HCT116 (cell line): ENCODE data around the gene PNLIP. TPM values are rescaled to one million over a fixed set of nuclear protein-coding genes. Genes with fewer than 3 reads are reported as not detected.

Source experiments
- ATAC-seq: fragments of 200-7000 bp; cut with Tn5 transposase; 2 replicates; pipeline ENCODE4 v1.9.1; 2020; ENCODE audit warnings: mild to moderate bottlenecking, moderate library complexity
- BruUV-seq: library from RNA; stranded (reverse); fragments of 400-500 nt; replicated peaks from 2 replicates; lab custom pipeline; 2021; lab: Mats Ljungman, UMichigan
- CTCF ChIA-PET: fragments of 300-600 bp; sonication (Branson Sonifier 250); formaldehyde crosslinking; loops from one replicate; lab custom pipeline; 2021; ENCODE audit warnings: antibody characterized with exemption; lab: Charles Lee
- POLR2A ChIA-PET: fragments of 300-600, 350-600 bp; sonication (Branson Sonifier 250); formaldehyde crosslinking; loops from one replicate; lab custom pipeline; 2021; ENCODE audit warnings: antibody characterized with exemption; lab: Charles Lee
- RAD21 ChIA-PET, 2 experiments: fragments of 300-600 bp; sonication (Branson Sonifier 250); formaldehyde crosslinking; loops; one replicate each; lab custom pipeline; 2023; ENCODE audit warnings: low total read pairs in 2 of 2; ENCODE audit not compliant: uncharacterized antibody in 2 of 2, unreplicated experiment in 2 of 2, low non-redundant PET in 1 of 2; lab: Charles Lee
- DNase-seq: peaks from one replicate; pipeline ENCODE4 v3.0.0-alpha.2; 2010; ENCODE audit warnings: low read depth, low spot score
- H2AFZ ChIP-seq: fragments of 200-600 bp; shearing (Covaris generic), sonication (generic); 2 replicates; pipeline ENCODE4 v1.6.1; 2017; ENCODE audit warnings: low read depth, mixed run types, mixed read lengths, antibody characterized with exemption, low read length; ENCODE audit not compliant: poor library complexity, severe bottlenecking
- H3K27ac ChIP-seq: 2 replicates; pipeline ENCODE4 v1.5.1; 2012; ENCODE audit warnings: low read depth, low read length
- H3K27me3 ChIP-seq: fragments of 200-600 bp; sonication (generic); 2 replicates; pipeline ENCODE4 v1.6.1; 2016; ENCODE audit warnings: mixed run types, low read length, mixed read lengths; ENCODE audit not compliant: insufficient read depth
- H3K36me3 ChIP-seq, 2 experiments: fragments of 200-500 bp in 1 of 2; fragments of 200-600 bp in 1 of 2; sonication (Bioruptor generic) in 1 of 2; sonication (generic) in 1 of 2; 2 replicates each; pipeline versions ENCODE4 v1.5.1 to v1.6.1; 2014 to 2016; ENCODE audit warnings: low read length in 2 of 2, inconsistent platforms in 1 of 2, mixed read lengths in 1 of 2, mixed run types in 1 of 2; ENCODE audit not compliant: insufficient read depth in 2 of 2, control insufficient read depth in 1 of 2
- H3K4me1 ChIP-seq, 2 experiments: fragments of 200-600 bp in 1 of 2; sonication (generic) in 1 of 2; 2 replicates each; pipeline versions ENCODE4 v1.5.1 to v1.6.1; 2012 to 2017; ENCODE audit warnings: low read length in 2 of 2, inconsistent platforms in 1 of 2, mild to moderate bottlenecking in 1 of 2, mixed read lengths in 1 of 2, mixed run types in 1 of 2, moderate library complexity in 1 of 2; ENCODE audit not compliant: insufficient read depth in 2 of 2, control insufficient read depth in 1 of 2
- H3K4me2 ChIP-seq: fragments of 200-600 bp; sonication (generic); 2 replicates; pipeline ENCODE4 v1.6.1; 2017; ENCODE audit warnings: mixed run types, low read length, mixed read lengths
- H3K4me3 ChIP-seq, 2 experiments: fragments of 200-600 bp in 1 of 2; sonication (generic) in 1 of 2; replicated peaks in 1 of 2; 2 replicates each; pipeline ENCODE4 v1.5.1; 2011 to 2016; ENCODE audit warnings: low read length in 2 of 2, control low read depth in 1 of 2, low read depth in 1 of 2, mild to moderate bottlenecking in 1 of 2, mixed read lengths in 1 of 2, mixed run types in 1 of 2
- H3K79me2 ChIP-seq: fragments of 200-600 bp; sonication (generic); 2 replicates; pipeline ENCODE4 v1.6.1; 2017; ENCODE audit warnings: mild to moderate bottlenecking, mixed run types, low read length, moderate library complexity, mixed read lengths; ENCODE audit not compliant: insufficient read depth
- H3K9ac ChIP-seq: fragments of 200-600 bp; sonication (generic); 2 replicates; pipeline ENCODE4 v1.6.1; 2016; ENCODE audit warnings: low read length, mixed read lengths
- H3K9me2 ChIP-seq: fragments of 200-600 bp; sonication (generic), shearing (Covaris generic); 2 replicates; pipeline ENCODE4 v1.6.1; 2017; ENCODE audit warnings: mixed run types, mild to moderate bottlenecking, moderate library complexity; ENCODE audit not compliant: insufficient read depth
- H3K9me3 ChIP-seq, 2 experiments: fragments of 200-500 bp in 1 of 2; fragments of 200-600 bp in 1 of 2; sonication (Bioruptor generic) in 1 of 2; sonication (generic) in 1 of 2; 2 replicates each; pipeline ENCODE4 v1.6.1; 2014 to 2017; ENCODE audit warnings: low read length in 2 of 2, mixed read lengths in 2 of 2, inconsistent platforms in 1 of 2, low read depth in 1 of 2, mild to moderate bottlenecking in 1 of 2, mixed run types in 1 of 2, moderate library complexity in 1 of 2; ENCODE audit not compliant: control insufficient read depth in 1 of 2, insufficient read depth in 1 of 2
- H4K20me1 ChIP-seq: fragments of 200-600 bp; sonication (generic), shearing (Covaris generic); 2 replicates; pipeline ENCODE4 v1.6.1; 2017; ENCODE audit warnings: mixed run types, mild to moderate bottlenecking, moderate library complexity; ENCODE audit not compliant: insufficient read depth
- ATF3 ChIP-seq: IDR thresholded peaks from 2 replicates; pipeline ENCODE4 v1.6.1; 2012
- CBX3 ChIP-seq: IDR thresholded peaks from 2 replicates; pipeline ENCODE4 v1.6.1; 2012; ENCODE audit warnings: low read depth
- CEBPB ChIP-seq: IDR thresholded peaks from 2 replicates; pipeline ENCODE4 v1.6.1; 2012; ENCODE audit warnings: low read depth
- CTCF ChIP-seq, 3 experiments: fragments of 200-600 bp in 1 of 3; sonication (generic) in 1 of 3; IDR thresholded peaks in 2 of 3; conservative IDR thresholded peaks in 1 of 3; 2 replicates each; pipeline ENCODE4 v1.5.1; 2012 to 2017; ENCODE audit warnings: low read depth in 2 of 3, low read length in 2 of 3, antibody characterized with exemption in 1 of 3, borderline replicate concordance in 1 of 3, control low read depth in 1 of 3, mild to moderate bottlenecking in 1 of 3, mixed read lengths in 1 of 3, mixed run types in 1 of 3, moderate library complexity in 1 of 3; ENCODE audit not compliant: insufficient read depth in 1 of 3
- ELF1 ChIP-seq: IDR thresholded peaks from 2 replicates; pipeline ENCODE4 v1.6.1; 2012; ENCODE audit warnings: low read depth, borderline replicate concordance
- EZH2 ChIP-seq: fragments of 200-600 bp; sonication (generic); IDR thresholded peaks from 2 replicates; pipeline ENCODE4 v1.6.1; 2017; ENCODE audit warnings: antibody characterized with exemption, mixed run types
- EZH2phosphoT487 ChIP-seq: fragments of 200-600 bp; IDR thresholded peaks from 2 replicates; pipeline ENCODE4 v1.6.1; 2018; ENCODE audit warnings: antibody characterized with exemption, borderline replicate concordance
- JUND ChIP-seq: IDR thresholded peaks from 2 replicates; pipeline ENCODE4 v1.6.1; 2012
- MAX ChIP-seq: IDR thresholded peaks from 2 replicates; pipeline ENCODE4 v1.6.1; 2012
- POLR2AphosphoS5 ChIP-seq: IDR thresholded peaks from 2 replicates; pipeline ENCODE4 v1.6.1; 2011; ENCODE audit warnings: mild to moderate bottlenecking, low read depth, low read length, moderate library complexity
- RAD21 ChIP-seq: IDR thresholded peaks from 2 replicates; pipeline ENCODE4 v1.6.1; 2012; ENCODE audit warnings: low read depth, mild to moderate bottlenecking
- REST ChIP-seq: IDR thresholded peaks from 2 replicates; pipeline ENCODE4 v1.6.1; 2012; ENCODE audit warnings: low read depth
- SIN3A ChIP-seq: IDR thresholded peaks from 2 replicates; pipeline ENCODE4 v1.6.1; 2012; ENCODE audit warnings: low read depth
- SP1 ChIP-seq: IDR thresholded peaks from 2 replicates; pipeline ENCODE4 v1.6.1; 2012; ENCODE audit warnings: low read depth
- ZBTB33 ChIP-seq: IDR thresholded peaks from 2 replicates; pipeline ENCODE4 v1.6.1; 2011; ENCODE audit warnings: mild to moderate bottlenecking, low read length, moderate library complexity; ENCODE audit not compliant: insufficient replicate concordance; ENCODE audit errors: extremely low read depth
- ZNF274 ChIP-seq: fragments of 200-500 bp; sonication (Bioruptor generic); IDR thresholded peaks from 2 replicates; pipeline ENCODE4 v1.6.1; 2014; ENCODE audit warnings: mild to moderate bottlenecking, low read depth, low read length, inconsistent platforms
- intact Hi-C: fragments of 100-400 bp; cut with micrococcal nuclease; formaldehyde crosslinking; loops from 2 replicates; pipeline ENCODE4 v1.10.0; 2022
- total RNA-seq: library from RNA; stranded (reverse); gene quantifications from one replicate; pipeline ENCODE4 v1.2.1, GENCODE V29; 2021; ENCODE audit not compliant: unreplicated experiment

Gene PNLIP
- total RNA-seq, 1 experiment from 2014 or later: 1.3 TPM

GRCh38 chr10:116588995-116589394 is 43.3 kb downstream of the PNLIP start (continued):
- no peak for TF ChIP-seq EZH2phosphoT487
- TF ChIP-seq, all 23 proteins: peak for 0

- Histone ChIP-seq H4K20me1 (no peaks in the 10 kb centered on the region), H3K4me3 (no peak overlapping the region), H3K9me3 (no peaks in the 10 kb centered on the region), H3K9me2 (no peaks in the 10 kb centered on the region), H2AFZ (no peak overlapping the region), H3K27me3 (0 out of 2 replicates have a peak, but pooled peaks cover 7% of the 10 kb centered on the region), H3K9ac (no peak overlapping the region), H3K79me2 (no peaks in the 10 kb centered on the region), H3K27ac (no peak overlapping the region), H3K4me1 (no peaks in the 10 kb centered on the region), H3K36me3 (no peaks in the 10 kb centered on the region), H3K4me2 (no peak overlapping the region)
- CTCF ChIA-PET: no interaction called here
- RAD21 ChIA-PET: no interaction called here
- no TSS peak for BruUV-seq
- DNase-seq (no peak), ATAC-seq (no peak)
- no peak for TF ChIP-seq CTCF (IDR thresholded peaks at IDR 0.05 in 2 of 3, conservative IDR thresholded peaks at IDR 0.05 in 1 of 3; ENCODE audit: borderline replicate concordance in 1 of 3, insufficient read depth in 1 of 3, low read depth in 2 of 3, low read length in 2 of 3)
- TF ChIP-seq ZNF274: no peak
- no peak for TF ChIP-seq JUND
- no peak for TF ChIP-seq SIN3A
- TF ChIP-seq SP1: no peak
- no peak for TF ChIP-seq RAD21
- no peak for TF ChIP-seq ATF3
- TF ChIP-seq MAX: no peak
- TF ChIP-seq EZH2: no peak
- no peak for TF ChIP-seq REST
- TF ChIP-seq ZBTB33: no peak
- TF ChIP-seq CBX3: no peak
- no peak for TF ChIP-seq POLR2AphosphoS5
- no peak for TF ChIP-seq ELF1
- TF ChIP-seq CEBPB: no peak
- POLR2A ChIA-PET: no interaction called here
- intact Hi-C loops: no loop called here
Observed at GRCh38 chr10:116589926-116590325, 44.2 kb downstream of the PNLIP start.
